K562 (cell line): Measurements from ENCODE around the gene CD151. TPM values are rescaled to one million over a fixed set of nuclear protein-coding genes. Genes with fewer than 3 reads are reported as not detected.
A peak's percentile ranks its signal among the peaks of the same experiment; 100 is the strongest.

Experiments
- CBFA2T2 ChIP-seq: fragments of 450-650 bp; conservative IDR thresholded peaks from 2 replicates; pipeline ENCODE4 v1.6.1; 2017; ENCODE audit warnings: mild to moderate bottlenecking
- KLF13 ChIP-seq: fragments of 450-650 bp; IDR thresholded peaks from 2 replicates; pipeline ENCODE4 v1.6.1; 2016; ENCODE audit warnings: missing genetic modification characterization, low read depth, mild to moderate bottlenecking, missing compliant biosample characterization, moderate library complexity, borderline replicate concordance
- LCOR ChIP-seq: sonication (generic); formaldehyde crosslinking; IDR thresholded peaks from 2 replicates; pipeline ENCODE4 v1.8.0; 2022; ENCODE audit warnings: mild to moderate bottlenecking, missing genetic modification reagents
- MYBL2 ChIP-seq, 2 experiments: fragments of 450-650 bp in 1 of 2; sonication (generic) in 1 of 2; formaldehyde crosslinking in 1 of 2; IDR thresholded peaks; 2 replicates each; pipeline versions ENCODE4 v1.6.1 to v1.8.1; 2017 to 2022; ENCODE audit warnings: borderline replicate concordance in 1 of 2, inconsistent platforms in 1 of 2, low read depth in 1 of 2, mild to moderate bottlenecking in 1 of 2, missing genetic modification reagents in 1 of 2, moderate library complexity in 1 of 2
- MYC ChIP-seq, 2 experiments: fragments of 250-450 bp in 1 of 2; sonication (Bioruptor Pico) in 1 of 2; IDR thresholded peaks; 2 replicates each; pipeline versions ENCODE4 v1.5.1 to v1.6.1; 2012 to 2021; ENCODE audit warnings: low read depth in 2 of 2, borderline replicate concordance in 1 of 2, improper control_type of control experiment in 1 of 2, low read length in 1 of 2, mild to moderate bottlenecking in 1 of 2, moderate library complexity in 1 of 2
- NFATC3 ChIP-seq: fragments of 450-650 bp; IDR thresholded peaks from 2 replicates; pipeline ENCODE4 v1.6.1; 2017; ENCODE audit warnings: mild to moderate bottlenecking
- NR2C2 ChIP-seq, 2 experiments: fragments of 200-800 bp in 1 of 2; sonication (Bioruptor generic) in 1 of 2; sonication (generic) in 1 of 2; formaldehyde crosslinking in 1 of 2; IDR thresholded peaks; 2 replicates each; pipeline versions ENCODE4 v1.6.1 to v1.8.0; 2016 to 2022; ENCODE audit warnings: mild to moderate bottlenecking in 1 of 2, missing compliant biosample characterization in 1 of 2, missing genetic modification characterization in 1 of 2, missing genetic modification reagents in 1 of 2
- NR4A1 ChIP-seq, 2 experiments: fragments of 250-450 bp in 1 of 2; fragments of 450-650 bp in 1 of 2; sonication (Bioruptor Pico) in 1 of 2; IDR thresholded peaks; 2 replicates each; pipeline versions ENCODE4 v1.4.0 to v1.6.1; 2016 to 2020; ENCODE audit warnings: mild to moderate bottlenecking in 2 of 2, missing compliant biosample characterization in 1 of 2, missing genetic modification characterization in 1 of 2, moderate library complexity in 1 of 2
- PYGO2 ChIP-seq: fragments of 450-650 bp; IDR thresholded peaks from 2 replicates; pipeline ENCODE4 v1.6.1; 2016; ENCODE audit warnings: mild to moderate bottlenecking, missing genetic modification characterization, moderate library complexity, missing compliant biosample characterization
- SMARCB1 ChIP-seq: IDR thresholded peaks from 2 replicates; pipeline ENCODE4 v1.6.1; 2011; ENCODE audit warnings: improper control_type of control experiment, low read depth; ENCODE audit not compliant: insufficient read length
- STAT6 ChIP-seq: sonication (generic); formaldehyde crosslinking; IDR thresholded peaks from 2 replicates; pipeline ENCODE4 v1.8.1; 2023; ENCODE audit warnings: mild to moderate bottlenecking, missing genetic modification reagents
- TCF7 ChIP-seq: sonication (generic); IDR thresholded peaks from 2 replicates; pipeline ENCODE4 v1.6.1; 2016; ENCODE audit warnings: antibody characterized with exemption, borderline replicate concordance
- THRA ChIP-seq: fragments of 450-650 bp; IDR thresholded peaks from 2 replicates; pipeline ENCODE4 v1.6.1; 2017; ENCODE audit warnings: mild to moderate bottlenecking, moderate library complexity
- TRIM25 ChIP-seq: fragments of 450-650 bp; IDR thresholded peaks from 2 replicates; pipeline ENCODE4 v1.7.0; 2016; ENCODE audit warnings: borderline replicate concordance
- ZNF589 ChIP-seq: fragments of 200-800 bp; sonication (Bioruptor generic); IDR thresholded peaks from 2 replicates; pipeline ENCODE4 v1.6.1; 2016; ENCODE audit warnings: low read depth, missing genetic modification characterization, missing compliant biosample characterization
- ZNF785 ChIP-seq: fragments of 250-450 bp; sonication (Bioruptor Pico); IDR thresholded peaks from 2 replicates; pipeline ENCODE4 v1.4.0; 2020; ENCODE audit warnings: mild to moderate bottlenecking
- polyA plus RNA-seq, 8 experiments: library from polyadenylated mRNA; depleted of rRNA in 4 of 8; stranded (reverse) in 5 of 8; unstranded in 3 of 8; fragments of >200 nt; fragmentation: Nextera tagmentation in 2 of 8; fragmentation: Illumina TruSeq in 1 of 8; extraction: Ambion mirVana in 2 of 8; extraction: Trizol in 1 of 8; gene quantifications; 2 replicates each; pipeline versions ENCODE4 v1.2.1 to v1.2.3, GENCODE V29; 2011 to 2014; ENCODE audit warnings: inconsistent platforms in 1 of 8, missing spikeins in 1 of 8
- total RNA-seq, 7 experiments: library from RNA; depleted of rRNA in 6 of 7; stranded (reverse); fragments of >200 nt in 6 of 7; fragmentation: Illumina TruSeq in 2 of 7; extraction: Trizol in 2 of 7; gene quantifications; 2 replicates each; pipeline versions ENCODE4 v1.2.1 to v1.2.3, GENCODE V29; 2011 to 2021; ENCODE audit warnings: low replicate concordance in 1 of 7

Gene CD151
- total and polyA plus RNA-seq, 9 of the 15 experiments (the other 6 are each of a cell fraction or from before 2014, with no cell fraction given) = 2.3 to 187 (median 140) TPM

- TF ChIP-seq STAT6 (no peak), MYC (IDR thresholded peaks at IDR 0.05; ENCODE audit: low read depth, low read length) (0 out of 2 replicates have a peak, but pooled peaks have one; percentile 33), MYC (CRISPR knock-in tag; IDR thresholded peaks at IDR 0.05; ENCODE audit: borderline replicate concordance, low read depth) (no peak), CBFA2T2 (peak; percentile 97), PYGO2 (tag) (no peak), LCOR (CRISPR knock-in tag) (no peak), THRA (no peak), NR2C2 (CRISPR knock-in tag; IDR thresholded peaks at IDR 0.05) (no peak), NR2C2 (tag; IDR thresholded peaks at IDR 0.05) (no peak), NR4A1 (CRISPR knock-in tag; IDR thresholded peaks at IDR 0.05) (no peak), NR4A1 (tag; IDR thresholded peaks at IDR 0.05) (0 out of 2 replicates have a peak, but pooled peaks have one; percentile 29), NFATC3 (no peak), ZNF589 (CRISPR knock-in tag) (peak; percentile 39; the same call in 1 of the 2 replicates), SMARCB1 (peak; percentile 70), KLF13 (tag) (no peak), MYBL2 (IDR thresholded peaks at IDR 0.05; ENCODE audit: low read depth) (no peak), MYBL2 (CRISPR knock-in tag; IDR thresholded peaks at IDR 0.05; ENCODE audit: borderline replicate concordance) (no peak), TRIM25 (no peak), ZNF785 (no peak), TCF7 (peak; percentile 41; the same call in 1 of the 2 replicates)
Measured at GRCh38 chr11:875769-876301, 43.1 kb downstream of the CD151 start (continued).
